Stomach (tissue), 9 donors: Measurements from ENCODE around the gene SH3PXD2A. TPM values are rescaled to one million over a fixed set of nuclear protein-coding genes. Genes with fewer than 3 reads are reported as not detected.
A peak's percentile ranks its signal among the peaks of the same experiment; 100 is the strongest.

Experiments
- DNase-seq, 2 donors: peaks; one replicate each; pipeline versions ENCODE4 v3.0.0 to v3.0.0-alpha.2; 2013 to 2019
- H3K27ac ChIP-seq, 5 donors: fragments of 200-600 bp in 4 of 5; sonication (generic) in 4 of 5; one replicate each; pipeline ENCODE4 v1.5.1; 2013 to 2019; ENCODE audit warnings: mild to moderate bottlenecking in 1 of 5, moderate library complexity in 1 of 5
- H3K27me3 ChIP-seq, 3 donors: fragments of 200-600 bp; sonication (generic); one replicate each; pipeline ENCODE4 v1.5.1; 2017 to 2019; ENCODE audit warnings: mixed run types in 1 of 3
- H3K36me3 ChIP-seq, 4 donors: fragments of 200-600 bp; sonication (generic); 1 replicate in 3 of 4; 2 replicates in 1 of 4; pipeline ENCODE4 v1.5.1; 2016 to 2019
- H3K4me1 ChIP-seq, 4 donors: fragments of 200-600 bp; sonication (generic); one replicate each; pipeline ENCODE4 v1.5.1; 2016 to 2019
- H3K4me3 ChIP-seq, 4 donors: fragments of 200-600 bp; sonication (generic) in 3 of 4; one replicate each; pipeline ENCODE4 v1.5.1; 2016 to 2019; ENCODE audit warnings: mild to moderate bottlenecking in 1 of 4
- H3K9me3 ChIP-seq, 4 donors: fragments of 200-600 bp; sonication (generic); one replicate each; pipeline ENCODE4 v1.5.1; 2016 to 2019
- CTCF ChIP-seq, 7 experiments: fragments of 450-650 bp in 4 of 7; fragments of 200-600 bp in 3 of 7; sonication (generic) in 3 of 7; IDR thresholded peaks; one replicate each; pipeline ENCODE4 v1.5.1; 2016 to 2019; ENCODE audit warnings: antibody characterized with exemption in 7 of 7, control low read depth in 2 of 7, mild to moderate bottlenecking in 1 of 7
- EP300 ChIP-seq: sonication (generic); formaldehyde crosslinking; IDR thresholded peaks from one replicate; pipeline ENCODE4 v1.6.1; 2017; ENCODE audit warnings: antibody characterized with exemption
- POLR2A ChIP-seq, 4 donors: fragments of 450-650 bp; IDR thresholded peaks; one replicate each; pipeline ENCODE4 v1.6.1; 2016; ENCODE audit warnings: antibody characterized with exemption in 4 of 4, control low read depth in 2 of 4, mild to moderate bottlenecking in 1 of 4, moderate library complexity in 1 of 4
- POLR2AphosphoS5 ChIP-seq, 3 donors: sonication (generic); formaldehyde crosslinking; IDR thresholded peaks; one replicate each; pipeline ENCODE4 v1.6.1; 2016; ENCODE audit warnings: antibody characterized with exemption in 3 of 3
- WGBS, 5 donors: extraction: QIAGEN DNeasy Blood & Tissue Kit in 3 of 5; methylation state at CpG; one replicate each; pipeline versions ENCODE4 v1.1.5 to v1.1.7; 2013 to 2018; 5-methylcytosine and 5-hydroxymethylcytosine counted together
- intact Hi-C: fragments of 100-400 bp; cut with DNase I; formaldehyde crosslinking; loops from one replicate; pipeline ENCODE4 v1.15.1; 2023; ENCODE audit warnings: low total_unique reads
- polyA plus RNA-seq, 3 donors: library from polyadenylated mRNA; stranded (reverse); fragments of 200-250 nt; gene quantifications; one replicate each; pipeline ENCODE4 v1.2.3, GENCODE V29; 2013
- total RNA-seq, 5 donors: library from RNA; depleted of rRNA; stranded (reverse); fragments of >200 nt; gene quantifications; one replicate each; pipeline versions ENCODE4 v1.1.0 to v1.2.3, GENCODE V29; 2014 to 2016
- donor health status: healthy with polysubstance abuse.
- donor health status: Bipolar disorder and iron deficiency.
- donor health status: healthy.

Gene SH3PXD2A
- total and polyA plus RNA-seq, 8 donors: 12.8 to 51.6 (median 24.0) TPM

DNA sequence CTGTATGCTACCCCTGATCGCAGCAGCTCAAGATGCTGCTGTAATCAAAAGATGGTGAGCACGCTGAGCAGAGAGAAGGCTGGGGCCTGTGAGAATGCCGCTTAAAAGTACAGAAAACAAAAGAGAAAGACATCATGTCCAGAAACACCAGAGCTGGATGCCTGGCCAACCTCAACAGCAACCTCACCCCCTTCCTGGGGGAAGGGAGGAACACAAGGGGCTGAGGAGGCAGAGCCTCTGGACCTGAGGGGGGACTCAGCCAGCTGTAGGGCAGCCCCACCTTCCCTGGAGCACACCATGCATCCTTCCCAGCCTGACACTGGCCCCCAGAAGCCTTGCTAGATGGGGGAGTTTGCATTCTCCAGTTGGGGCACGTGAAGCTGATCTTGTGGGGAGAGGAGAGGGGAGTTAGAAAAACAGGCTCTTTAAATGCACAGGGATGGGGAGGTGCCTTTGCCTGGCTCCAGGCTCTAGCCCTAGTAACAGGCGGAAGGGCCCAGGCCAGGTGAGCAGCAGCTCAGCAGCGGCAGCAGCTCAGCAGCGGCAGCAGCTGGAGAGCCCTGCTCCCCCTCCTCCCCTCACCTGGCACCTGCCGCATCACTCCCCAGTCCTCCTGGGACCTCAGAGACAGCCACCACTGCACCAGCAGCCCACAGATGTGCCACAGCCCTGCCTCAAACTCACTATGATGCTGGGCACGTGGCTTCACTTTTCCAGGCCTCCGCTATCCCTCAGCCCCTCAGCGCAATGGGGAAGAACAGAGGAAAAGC, 205.5 kb downstream of the SH3PXD2A start:
- Histone ChIP-seq H3K27ac (peak overlapping the region; percentile 7 to 77 (median 47)), H3K9me3 (no peaks in the 10 kb centered on the region), H3K36me3 (peaks cover 0 to 29% (median 17%) of the 10 kb centered on the region in 4 donors), H3K27me3 (no peaks in the 10 kb centered on the region), H3K4me3 (no peak overlapping the region), H3K4me1 (peaks cover 42 to 86% (median 65%) of the 10 kb centered on the region in 4 donors)
- 74 to 88% (median 82%) methylated on average over 9 to 11 of the region's 11 CpGs for WGBS, 5 donors
- TF ChIP-seq POLR2AphosphoS5 (IDR thresholded peaks at IDR 0.05) (no peak), CTCF (IDR thresholded peaks at IDR 0.05) (no peak), EP300 (no peak), POLR2A (IDR thresholded peaks at IDR 0.05) (no peak)
- DNase-seq: peak in 1 of 2 donors; percentile 14
- intact Hi-C loops: no loop called here

DNA sequence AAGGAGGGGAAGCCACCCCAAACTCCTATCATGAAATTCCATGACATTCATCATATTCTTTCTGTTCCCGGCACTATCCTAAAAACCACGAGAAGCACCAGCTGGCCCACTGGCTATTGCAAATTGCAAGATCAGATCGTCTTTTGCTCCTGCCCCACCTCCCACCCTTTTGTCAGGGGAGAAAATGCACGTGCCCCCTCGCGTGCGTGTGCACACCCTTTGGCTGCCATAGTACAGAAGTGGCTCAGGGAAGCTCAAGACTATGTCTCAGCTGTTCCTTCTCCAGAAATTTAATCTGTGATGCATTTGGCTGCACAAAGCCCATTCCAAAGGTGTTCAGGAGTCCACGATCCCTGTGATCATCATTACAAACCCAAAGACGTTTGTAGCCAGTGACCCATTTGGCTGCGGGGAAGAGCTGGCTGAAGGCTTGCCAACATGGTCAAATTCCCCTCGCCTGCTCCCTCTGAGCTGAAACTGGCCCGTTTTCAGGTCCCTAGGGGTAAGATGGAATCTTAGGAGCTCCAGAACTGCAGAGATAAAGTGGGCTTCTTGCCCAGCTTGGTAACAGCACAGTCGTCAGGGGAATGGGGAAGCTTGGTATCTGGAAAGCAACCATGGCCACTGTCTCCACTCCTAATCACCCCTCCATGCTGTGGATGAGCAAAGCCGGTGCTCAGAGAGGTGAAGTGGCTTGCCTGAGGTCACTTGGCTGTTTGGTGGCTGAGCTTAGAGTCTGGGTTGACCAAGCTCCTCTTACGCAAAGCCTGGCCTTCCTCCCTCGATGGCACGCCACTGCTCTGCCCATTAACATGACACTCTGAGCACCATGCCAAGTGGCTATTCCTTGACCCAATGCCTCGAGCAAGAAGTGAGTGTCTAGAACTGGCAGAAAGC, 206.5 kb downstream of the SH3PXD2A start:
- H3K9me3 ChIP-seq: no peaks in the 10 kb centered on the region
- intact Hi-C loops: no loop called here
- peak in 2 of 3 donors; percentile 8 to 48 for TF ChIP-seq POLR2AphosphoS5 (IDR thresholded peaks at IDR 0.05)
- TF ChIP-seq CTCF (IDR thresholded peaks at IDR 0.05): no peak
- WGBS, 5 donors: 60 to 76% (median 68%) methylated on average over 14 to 18 of the region's 18 CpGs
- H3K27me3 ChIP-seq: no peaks in the 10 kb centered on the region
- H3K36me3 ChIP-seq: peaks cover 0 to 29% (median 16%) of the 10 kb centered on the region in 4 donors
- H3K27ac ChIP-seq: peak overlapping the region in 4 of 5 donors; percentile 47 to 77 (median 59)
- peak in 1 of 2 donors; percentile 53 for DNase-seq
- no peak overlapping the region for H3K4me3 ChIP-seq
- H3K4me1 ChIP-seq: peaks cover 36 to 83% (median 61%) of the 10 kb centered on the region in 4 donors

DNA sequence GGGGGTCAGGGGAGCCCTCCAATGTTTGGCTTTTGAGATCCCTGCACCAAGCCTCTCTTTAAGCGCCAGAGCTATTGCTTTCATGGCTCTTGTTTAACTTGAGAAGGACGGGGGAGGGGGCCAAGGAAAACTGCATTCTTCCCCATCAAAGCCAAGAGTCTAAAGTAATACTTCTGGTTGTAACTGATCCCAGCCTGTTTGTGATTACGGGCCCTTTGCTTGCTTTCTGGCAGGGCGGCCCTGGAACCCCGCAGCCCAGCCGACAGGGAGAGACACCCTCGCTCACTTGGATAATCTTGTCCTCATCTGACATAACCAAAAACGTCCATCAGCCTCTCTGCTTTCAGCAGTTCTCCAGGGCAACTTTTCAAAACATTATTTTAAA, 207.1 kb downstream of the SH3PXD2A start:
- DNase-seq: peak in 1 of 2 donors; percentile 71
- no peak overlapping the region for H3K4me3 ChIP-seq
- intact Hi-C loops: no loop called here
- 52 to 74% (median 66%) methylated on average over 8 of the region's 8 CpGs for WGBS, 5 donors
- TF ChIP-seq POLR2AphosphoS5 (IDR thresholded peaks at IDR 0.05) (no peak), EP300 (no peak), CTCF (IDR thresholded peaks at IDR 0.05) (no peak), POLR2A (IDR thresholded peaks at IDR 0.05) (no peak)
- no peaks in the 10 kb centered on the region for H3K9me3 ChIP-seq
- peak overlapping the region; percentile 4 to 77 (median 57) for H3K27ac ChIP-seq
- H3K27me3 ChIP-seq: no peaks in the 10 kb centered on the region
- peaks cover 29 to 80% (median 55%) of the 10 kb centered on the region in 4 donors for H3K4me1 ChIP-seq
- peaks cover 0 to 29% (median 16%) of the 10 kb centered on the region in 4 donors for H3K36me3 ChIP-seq

GRCh38 chr10:103646304-103646703, 209.1 kb downstream of the SH3PXD2A start:
- TF ChIP-seq EP300 (no peak), POLR2A (IDR thresholded peaks at IDR 0.05) (no peak), POLR2AphosphoS5 (IDR thresholded peaks at IDR 0.05) (no peak), CTCF (IDR thresholded peaks at IDR 0.05) (no peak)

More at GRCh38 chr10:103646304-103646703, 209.1 kb downstream of the SH3PXD2A start:
- peak overlapping the region in 4 of 5 donors; percentile 67 to 81 (median 72) for H3K27ac ChIP-seq
- no peak overlapping the region for H3K4me3 ChIP-seq
- 90 to 97% (median 95%) methylated on average over 3 of the region's 3 CpGs for WGBS, 5 donors
- no peaks in the 10 kb centered on the region for H3K27me3 ChIP-seq
- no peak for DNase-seq
- peaks cover 14 to 73% (median 43%) of the 10 kb centered on the region in 4 donors for H3K4me1 ChIP-seq
- intact Hi-C loops: no loop called here
- H3K36me3 ChIP-seq: peaks cover 0 to 29% (median 16%) of the 10 kb centered on the region in 4 donors
- no peaks in the 10 kb centered on the region for H3K9me3 ChIP-seq
